ENCODE measurements around the gene SARDH. TPM values are rescaled to one million over a fixed set of nuclear protein-coding genes. Genes with fewer than 3 reads are reported as not detected.

Gene SARDH
- total and polyA plus RNA-seq, 2 of the 13 experiments (the other 11 are each of a cell fraction or from before 2014, with no cell fraction given), result 11.6 to 34.9 TPM

- peak; percentile 48; the same call in 1 of the 2 replicates for TF ChIP-seq GMEB1 (CRISPR knock-in tag; IDR thresholded peaks at IDR 0.05; ENCODE audit: borderline replicate concordance)
- no peak for TF ChIP-seq KLF13 (CRISPR knock-in tag; IDR thresholded peaks at IDR 0.05)
- TF ChIP-seq PLRG1 (conservative IDR thresholded peaks at IDR 0.05), result no peak
- peak; percentile 64; the same call in 1 of the 2 replicates for TF ChIP-seq RFXAP (CRISPR knock-in tag; IDR thresholded peaks at IDR 0.05; ENCODE audit: borderline replicate concordance)
- 0 out of 2 replicates have a peak, but pooled peaks have one; percentile 12 for TF ChIP-seq RERE (CRISPR knock-in tag; IDR thresholded peaks at IDR 0.05; ENCODE audit: low read depth)
- peak; percentile 95 for TF ChIP-seq RBM22 (optimal IDR thresholded peaks at IDR 0.05; ENCODE audit: low read length)
- TF ChIP-seq CBX2 (IDR thresholded peaks at IDR 0.05; ENCODE audit: low read depth, low read length), result no peak
- TF ChIP-seq CBX2 (CRISPR knock-in tag; IDR thresholded peaks at IDR 0.05; ENCODE audit: low read depth), result no peak
- peak; percentile 73; the same call in 1 of the 2 replicates for TF ChIP-seq TSC22D2 (CRISPR knock-in tag; IDR thresholded peaks at IDR 0.05; ENCODE audit: borderline replicate concordance)
- peak; percentile 81 for TF ChIP-seq JUN (CRISPR knock-in tag; IDR thresholded peaks at IDR 0.05)
- TF ChIP-seq ZNF772 (CRISPR knock-in tag; IDR thresholded peaks at IDR 0.05), result peak; percentile 80; the same call in 1 of the 2 replicates
- peak; percentile 69 for TF ChIP-seq YY1 (IDR thresholded peaks at IDR 0.05; ENCODE audit: insufficient read depth, insufficient replicate concordance, low read depth, low read length)
- TF ChIP-seq HDAC1 (CRISPR knock-in tag; IDR thresholded peaks at IDR 0.05), result peak; percentile 90
- no peak for TF ChIP-seq ZMAT3 (CRISPR knock-in tag; conservative IDR thresholded peaks at IDR 0.05)
- TF ChIP-seq ASH2L (IDR thresholded peaks at IDR 0.05; ENCODE audit: insufficient read length, low read depth, low read length), result no peak
- peak; percentile 74 for TF ChIP-seq SP4 (CRISPR knock-in tag; IDR thresholded peaks at IDR 0.05)
- no peak for TF ChIP-seq ZBTB21 (CRISPR knock-in tag; IDR thresholded peaks at IDR 0.05)
- TF ChIP-seq ZNF44 (CRISPR knock-in tag; IDR thresholded peaks at IDR 0.05), result no peak
- no peak for TF ChIP-seq ZBTB49 (CRISPR knock-in tag; IDR thresholded peaks at IDR 0.05; ENCODE audit: borderline replicate concordance)
- no peak for TF ChIP-seq ZNF24 (IDR thresholded peaks at IDR 0.05)
- TF ChIP-seq ZNF335 (CRISPR knock-in tag; IDR thresholded peaks at IDR 0.05), result 0 out of 2 replicates have a peak, but pooled peaks have one; percentile 30
These were observed 30.8 kb upstream of the SARDH start (continued) for GRCh38 chr9:133768859-133769510.
